Activated naive CD4-positive, alpha-beta T cell treated with Interleukin-2 at 50 U/mL for 16 hours (primary cell): ENCODE results near the gene C19orf33.

Experiments used
- DNase-seq: peaks from one replicate; pipeline ENCODE4 v3.0.0-alpha.2; 2020

C19orf33 gene

GRCh38 chr19:38346837-38347236 is 42.8 kb downstream of the C19orf33 start:
- DNase-seq = no peak

- DNase-seq = no peak
Observed at GRCh38 chr19:38350883-38351282, 46.8 kb downstream of the C19orf33 start.

GRCh38 chr19:38351865-38352395 is 47.9 kb downstream of the C19orf33 start:
- no peak for DNase-seq

- DNase-seq = no peak
Observed at GRCh38 chr19:38352611-38353010, 48.6 kb downstream of the C19orf33 start.
